HEK293T (cell line): Measurements from ENCODE around the gene CXCR2.
"Not testable (repeated sequence)": the region's sequence is repeated elsewhere in the genome, so short reads cannot be mapped to it uniquely, and the experiment has no call there.

ENCODE experiments used
- CTCF ChIA-PET: fragments of 350-600 bp; formaldehyde crosslinking; extraction: SDS; loops from one replicate; lab custom pipeline; 2021; ENCODE audit warnings: antibody characterized with exemption, inconsistent platforms; lab: Yijun Ruan, JAX
- POLR2A ChIA-PET: fragments of 350-600 bp; formaldehyde crosslinking; extraction: SDS; loops from one replicate; lab custom pipeline; 2020; ENCODE audit warnings: antibody characterized with exemption, inconsistent platforms; lab: Yijun Ruan, JAX
- DNase-seq: peaks from one replicate; pipeline ENCODE4 v3.0.0; 2012; ENCODE audit warnings: mixed read lengths; ENCODE audit errors: extremely low spot score
- ARNT ChIP-seq: fragments of 450-650 bp; IDR thresholded peaks from 2 replicates; pipeline ENCODE4 v1.6.1; 2017; ENCODE audit warnings: mild to moderate bottlenecking
- BHLHE40 ChIP-seq: fragments of 450-650 bp; IDR thresholded peaks from 2 replicates; pipeline ENCODE4 v1.6.1; 2016; ENCODE audit warnings: mild to moderate bottlenecking, moderate library complexity, borderline replicate concordance
- CTBP1 ChIP-seq: fragments of 450-650 bp; IDR thresholded peaks from 2 replicates; pipeline ENCODE4 v1.6.1; 2016; ENCODE audit warnings: borderline replicate concordance
- ELF4 ChIP-seq: fragments of 450-650 bp; IDR thresholded peaks from 2 replicates; pipeline ENCODE4 v1.6.1; 2017; ENCODE audit warnings: antibody characterized with exemption
- FOXA1 ChIP-seq: fragments of 450-650 bp; IDR thresholded peaks from 2 replicates; pipeline ENCODE4 v1.6.1; 2016; ENCODE audit warnings: mild to moderate bottlenecking
- FOXK2 ChIP-seq: fragments of 450-650 bp; IDR thresholded peaks from 2 replicates; pipeline ENCODE4 v1.6.1; 2016; ENCODE audit warnings: mild to moderate bottlenecking
- FOXM1 ChIP-seq: fragments of 450-650 bp; IDR thresholded peaks from 2 replicates; pipeline ENCODE4 v1.6.1; 2017; ENCODE audit warnings: mild to moderate bottlenecking, borderline replicate concordance
- HDGF ChIP-seq: fragments of 450-650 bp; IDR thresholded peaks from 2 replicates; pipeline ENCODE4 v1.6.1; 2017; ENCODE audit warnings: antibody characterized with exemption, borderline replicate concordance
- L3MBTL2 ChIP-seq: fragments of 450-650 bp; conservative IDR thresholded peaks from 2 replicates; pipeline ENCODE4 v1.6.1; 2016; ENCODE audit warnings: mild to moderate bottlenecking
- LEF1 ChIP-seq: fragments of 450-650 bp; IDR thresholded peaks from 2 replicates; pipeline ENCODE4 v1.6.1; 2017; ENCODE audit warnings: mild to moderate bottlenecking, borderline replicate concordance
- NFRKB ChIP-seq: fragments of 450-650 bp; IDR thresholded peaks from 2 replicates; pipeline ENCODE4 v1.6.1; 2016; ENCODE audit warnings: mild to moderate bottlenecking, moderate library complexity
- SP1 ChIP-seq: fragments of 450-650 bp; IDR thresholded peaks from 2 replicates; pipeline ENCODE4 v1.6.1; 2017
- SUZ12 ChIP-seq: fragments of 450-650 bp; IDR thresholded peaks from 2 replicates; pipeline ENCODE4 v1.6.1; 2016; ENCODE audit warnings: mild to moderate bottlenecking
- TARDBP ChIP-seq: fragments of 450-650 bp; IDR thresholded peaks from 2 replicates; pipeline ENCODE4 v1.6.1; 2016
- ZNF384 ChIP-seq: fragments of 450-650 bp; IDR thresholded peaks from 2 replicates; pipeline ENCODE4 v1.6.1; 2016
- TF ChIP-seq, protein P1 (sequence below): fragments of 450-650 bp; IDR thresholded peaks from 2 replicates; pipeline ENCODE4 v1.6.1; 2016

Gene CXCR2

DNA sequence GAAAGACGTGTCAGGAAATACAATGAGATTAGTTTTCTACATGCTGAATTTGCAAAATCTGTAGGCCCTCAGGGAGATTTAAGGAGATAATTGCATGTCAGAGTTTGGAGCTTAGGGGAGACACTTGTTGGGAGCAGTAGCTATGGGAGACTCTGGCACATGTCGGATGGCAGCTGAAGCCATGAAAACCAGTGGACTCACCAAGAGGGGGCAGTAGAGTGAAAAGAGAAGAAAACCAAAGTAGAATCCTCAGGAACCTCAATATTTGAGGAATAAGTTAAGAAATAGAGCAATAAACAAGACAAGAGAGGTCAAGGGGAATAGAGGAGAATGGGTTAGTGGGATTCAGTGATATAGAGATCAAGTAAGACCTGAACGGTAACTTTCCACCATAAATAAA is 31.9 kb upstream of the CXCR2 start:
- CTCF ChIA-PET: no interaction called here
- POLR2A ChIA-PET: no interaction called here
- DNase-seq: no peak
- TF ChIP-seq SP1 (no peak), FOXA1 (no peak), SUZ12 (no peak), BHLHE40 (no peak), NFRKB (no peak), TARDBP (no peak), CTBP1 (no peak), ZNF384 (no peak), ARNT (no peak), HDGF (no peak), FOXM1 (no peak), LEF1 (no peak), FOXK2 (no peak)
- TF ChIP-seq, protein P1, sequence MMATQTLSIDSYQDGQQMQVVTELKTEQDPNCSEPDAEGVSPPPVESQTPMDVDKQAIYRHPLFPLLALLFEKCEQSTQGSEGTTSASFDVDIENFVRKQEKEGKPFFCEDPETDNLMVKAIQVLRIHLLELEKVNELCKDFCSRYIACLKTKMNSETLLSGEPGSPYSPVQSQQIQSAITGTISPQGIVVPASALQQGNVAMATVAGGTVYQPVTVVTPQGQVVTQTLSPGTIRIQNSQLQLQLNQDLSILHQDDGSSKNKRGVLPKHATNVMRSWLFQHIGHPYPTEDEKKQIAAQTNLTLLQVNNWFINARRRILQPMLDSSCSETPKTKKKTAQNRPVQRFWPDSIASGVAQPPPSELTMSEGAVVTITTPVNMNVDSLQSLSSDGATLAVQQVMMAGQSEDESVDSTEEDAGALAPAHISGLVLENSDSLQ: no peak

DNA sequence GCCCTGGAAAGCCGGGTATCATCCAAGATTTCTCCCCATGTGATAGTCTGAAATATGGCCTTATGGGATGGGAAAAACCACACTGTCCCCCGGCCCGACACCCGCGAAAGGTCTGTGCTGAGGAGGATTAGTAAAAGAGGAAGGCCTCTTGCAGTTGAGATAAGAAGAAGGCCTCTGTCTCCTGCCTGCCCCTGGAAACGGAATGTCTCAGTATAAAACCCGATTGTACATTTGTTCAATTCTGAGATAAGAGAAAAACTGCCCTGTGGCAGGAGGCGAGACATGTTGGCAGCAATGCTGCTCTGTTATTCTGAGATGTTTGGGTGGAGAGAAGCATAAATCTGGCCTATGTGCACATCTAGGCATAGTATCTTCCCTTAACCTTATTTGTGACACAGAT is 30.0 kb upstream of the CXCR2 start:
- ChIA-PET CTCF (no interaction called here), POLR2A (no interaction called here)
- TF ChIP-seq TARDBP (no peak), HDGF (no peak), NFRKB (no peak), ARNT (no peak), SUZ12 (no peak), SP1 (no peak), L3MBTL2 (no peak), FOXA1 (no peak), FOXM1 (no peak), ELF4 (no peak), FOXK2 (no peak)
- TF ChIP-seq, protein P1: no peak
- DNase-seq: no peak

DNA sequence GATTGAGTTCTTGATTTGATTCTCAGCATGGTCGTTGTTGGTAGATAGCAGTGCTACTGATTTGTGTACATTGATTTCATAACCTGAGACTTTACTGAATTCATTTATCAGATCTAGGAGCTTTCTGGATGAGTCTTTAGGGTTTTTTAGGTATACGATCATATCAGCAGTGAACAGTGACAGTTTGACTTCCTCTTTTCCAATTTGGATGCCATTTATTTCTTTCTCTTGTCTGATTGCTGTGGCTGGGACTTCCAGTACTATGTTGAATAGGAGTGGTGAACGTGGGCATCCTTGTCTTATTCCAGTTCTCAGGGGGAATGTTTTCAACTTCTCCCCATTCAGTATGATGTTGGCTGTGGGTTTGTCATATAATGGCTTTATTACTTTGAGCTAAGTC is 27.9 kb upstream of the CXCR2 start:
- POLR2A ChIA-PET: no interaction called here
- TF ChIP-seq FOXM1: no peak
- TF ChIP-seq TARDBP: no peak
- TF ChIP-seq SUZ12: no peak
- no peak for TF ChIP-seq HDGF
- no peak for TF ChIP-seq L3MBTL2
- TF ChIP-seq BHLHE40: no peak

DNA sequence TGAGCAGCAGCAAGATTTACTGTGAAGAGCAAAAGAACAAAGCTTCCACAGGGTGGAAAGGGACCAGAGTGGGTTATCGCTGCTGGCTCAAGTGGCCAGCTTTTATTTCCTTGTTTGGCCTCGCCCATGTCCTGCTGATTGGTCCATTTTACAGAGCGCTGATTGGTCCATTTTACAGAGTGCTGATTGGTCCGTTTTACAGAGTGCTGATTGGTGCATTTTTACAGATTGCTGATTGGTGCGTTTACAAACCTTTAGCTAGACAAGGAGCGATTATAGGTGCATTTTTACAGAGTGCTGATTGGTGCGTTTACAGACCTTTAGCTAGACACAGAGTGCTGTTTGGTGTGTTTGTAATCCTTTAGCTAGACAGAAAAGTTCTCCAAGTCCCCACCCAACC is 17.0 kb upstream of the CXCR2 start:
- POLR2A ChIA-PET, DNase-seq, CTCF ChIA-PET: not testable (repeated sequence)

More for the DNA sequence above, 27.9 kb upstream of the CXCR2 start:
- DNase-seq: no peak
- CTCF ChIA-PET: no interaction called here

DNA sequence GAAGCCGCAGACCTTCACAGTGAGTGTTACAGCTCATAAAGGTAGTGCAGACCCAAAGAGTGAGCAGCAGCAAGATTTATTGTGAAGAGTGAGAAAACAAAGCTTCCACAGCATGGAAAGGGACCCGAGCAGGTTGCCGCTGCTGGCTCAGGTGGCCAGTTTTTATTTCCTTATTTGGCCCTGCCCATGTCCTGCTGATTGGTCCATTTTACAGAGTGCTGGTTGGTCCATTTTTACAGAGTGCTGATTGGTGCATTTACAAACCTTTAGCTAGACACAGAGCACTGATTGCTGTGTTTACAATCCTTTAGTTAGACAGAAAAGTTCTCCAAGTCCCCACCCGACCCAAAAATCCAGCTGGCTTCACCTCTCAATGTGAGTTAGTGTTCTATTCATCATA is 4.0 kb upstream of the CXCR2 start:
- POLR2A ChIA-PET, DNase-seq: not testable (repeated sequence)
- CTCF ChIA-PET: interaction anchor here (0.7 kb wide), 1 partner anchor 343 kb away, joined by 8 read pairs; no protein-coding TSS in a partner anchor

DNA sequence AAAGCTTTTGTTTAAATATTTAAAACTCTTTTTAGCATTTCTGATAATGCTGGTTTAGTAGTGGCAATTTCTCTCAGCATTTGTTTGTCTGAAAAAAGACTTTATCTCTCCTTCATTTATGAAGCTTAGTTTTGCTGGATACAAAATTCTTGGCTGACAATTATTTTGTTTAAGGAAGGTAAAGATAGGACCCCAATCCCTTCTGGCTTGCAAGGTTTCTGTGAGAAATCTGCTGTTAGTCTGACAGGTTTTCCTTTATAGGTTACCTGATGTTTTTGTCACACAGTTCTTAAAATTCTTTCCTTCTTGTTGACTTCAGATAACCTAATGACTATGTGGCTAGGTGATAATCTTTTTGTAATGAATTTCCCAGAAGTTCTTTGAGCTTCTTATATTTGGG is 3.5 kb upstream of the CXCR2 start:
- CTCF ChIA-PET: interaction anchor here (0.7 kb wide), 1 partner anchor 343 kb away, joined by 8 read pairs; no protein-coding TSS in a partner anchor
- DNase-seq, POLR2A ChIA-PET: not testable (repeated sequence)

DNA sequence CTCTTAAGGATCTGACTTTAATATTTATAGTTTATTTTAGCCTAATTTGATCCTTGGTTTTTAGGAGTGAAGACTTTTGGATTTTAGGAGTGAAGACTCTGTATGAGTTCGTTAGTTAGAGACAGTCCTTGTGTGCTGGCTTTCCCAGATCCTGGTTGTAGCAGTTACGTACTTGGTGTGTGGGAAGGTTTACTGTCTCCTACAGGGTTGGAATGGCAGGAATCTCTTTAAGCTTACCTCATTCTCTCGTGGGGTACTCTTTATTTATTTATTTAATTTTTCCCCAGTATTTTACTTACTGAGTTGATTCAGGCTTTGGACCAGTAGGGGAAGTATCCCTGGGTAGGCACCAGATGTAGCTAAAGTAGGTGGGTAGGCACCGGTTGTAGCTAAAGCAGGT is 1.8 kb upstream of the CXCR2 start:
- DNase-seq: no peak
- CTCF ChIA-PET: no interaction called here
- POLR2A ChIA-PET: no interaction called here
- TF ChIP-seq TARDBP: no peak
- TF ChIP-seq BHLHE40: no peak
- no peak for TF ChIP-seq SUZ12

DNA sequence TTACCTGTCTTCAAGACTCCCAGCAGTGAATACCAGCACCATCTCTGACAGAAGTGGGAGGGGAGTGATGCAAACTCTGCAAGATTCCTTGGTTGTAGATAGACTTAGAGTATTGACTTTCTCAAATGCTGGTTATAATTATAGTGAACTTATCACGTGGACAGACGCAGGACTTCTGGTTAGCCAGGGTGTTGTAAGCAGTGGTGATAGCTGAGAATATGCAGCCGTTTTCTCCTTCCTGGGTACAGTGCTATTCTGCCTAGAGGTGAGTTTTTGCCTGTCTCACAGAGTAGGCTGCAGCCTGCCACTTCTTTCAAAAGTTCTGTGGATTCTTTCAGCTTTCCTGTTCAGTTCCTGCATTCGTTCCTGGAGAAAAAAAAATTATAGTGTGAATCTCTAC is 733 bp upstream of the CXCR2 start:
- no peak for DNase-seq
- CTCF ChIA-PET: no interaction called here
- POLR2A ChIA-PET: no interaction called here
- no peak for TF ChIP-seq LEF1
- no peak for TF ChIP-seq SP1
- TF ChIP-seq ZNF384: no peak
- no peak for TF ChIP-seq TARDBP
- TF ChIP-seq L3MBTL2: no peak
- no peak for TF ChIP-seq SUZ12
- TF ChIP-seq, protein P1: no peak
- TF ChIP-seq NFRKB: no peak
- TF ChIP-seq FOXM1: no peak
- no peak for TF ChIP-seq ARNT
- no peak for TF ChIP-seq BHLHE40
- TF ChIP-seq HDGF: no peak
- TF ChIP-seq ELF4: no peak
- no peak for TF ChIP-seq FOXA1
- no peak for TF ChIP-seq FOXK2
- no peak for TF ChIP-seq CTBP1
